ENCODE data around the gene BCAS3.

BCAS3 gene

GRCh38 chr17:61379457-61380216 lies 702.0 kb downstream of the BCAS3 start:
- DNase-seq: no peak

GRCh38 chr17:61380217-61380835 lies 702.7 kb downstream of the BCAS3 start:
- no peak for DNase-seq

- DNase-seq: no peak
Measured at GRCh38 chr17:61380836-61381525, 703.3 kb downstream of the BCAS3 start.

GRCh38 chr17:61381537-61381936 lies 703.9 kb downstream of the BCAS3 start:
- no peak for DNase-seq

- DNase-seq: no peak
Measured at GRCh38 chr17:61382796-61383688, 705.4 kb downstream of the BCAS3 start.

- no peak for DNase-seq
Measured at GRCh38 chr17:61383689-61384201, 706.1 kb downstream of the BCAS3 start.

- DNase-seq: no peak
Measured at GRCh38 chr17:61384354-61384691, 706.7 kb downstream of the BCAS3 start.

- no peak for DNase-seq
Measured at GRCh38 chr17:61384692-61385576, 707.3 kb downstream of the BCAS3 start.

GRCh38 chr17:61385577-61386236 lies 708.1 kb downstream of the BCAS3 start:
- DNase-seq: no peak

GRCh38 chr17:61386251-61386650 lies 708.6 kb downstream of the BCAS3 start:
- DNase-seq: no peak

- DNase-seq: no peak
Measured at GRCh38 chr17:61387011-61387410, 709.4 kb downstream of the BCAS3 start.

GRCh38 chr17:61387511-61388305 lies 710.1 kb downstream of the BCAS3 start:
- DNase-seq: no peak

- no peak for DNase-seq
Measured at GRCh38 chr17:61388561-61389356, 711.1 kb downstream of the BCAS3 start.

- DNase-seq: no peak
Measured at GRCh38 chr17:61389670-61390478, 712.2 kb downstream of the BCAS3 start.

- no peak for DNase-seq
Measured at GRCh38 chr17:61390479-61390791, 712.8 kb downstream of the BCAS3 start.

GRCh38 chr17:61391595-61392291 lies 714.1 kb downstream of the BCAS3 start:
- no peak for DNase-seq

GRCh38 chr17:61392679-61393078 lies 715.0 kb downstream of the BCAS3 start:
- no peak for DNase-seq

- no peak for DNase-seq
Measured at GRCh38 chr17:61393550-61393903, 715.9 kb downstream of the BCAS3 start.
